Nephron (organoid): ENCODE results near the gene ANAPC16.

Source experiments
- H3K27ac Mint-ChIP-seq, 3 experiments: 2 replicates each; pipeline ENCODE4 v1.8.0; 2020; ENCODE audit warnings: mixed read lengths in 3 of 3, mild to moderate bottlenecking in 2 of 3, moderate library complexity in 1 of 3
- H3K27me3 Mint-ChIP-seq: 2 replicates; pipeline ENCODE4 v1.8.0; 2021; ENCODE audit warnings: low read depth, mild to moderate bottlenecking, moderate library complexity, mixed read lengths
- H3K36me3 Mint-ChIP-seq: 2 replicates; pipeline ENCODE4 v1.8.0; 2020; ENCODE audit warnings: low read depth, mixed read lengths
- H3K4me1 Mint-ChIP-seq: 2 replicates; pipeline ENCODE4 v1.8.0; 2020; ENCODE audit warnings: mixed read lengths
- H3K4me3 Mint-ChIP-seq, 3 experiments: 2 replicates each; pipeline ENCODE4 v1.8.0; 2020; ENCODE audit warnings: mild to moderate bottlenecking in 3 of 3, mixed read lengths in 3 of 3, moderate library complexity in 2 of 3
- H3K9me3 Mint-ChIP-seq: 2 replicates; pipeline ENCODE4 v1.8.0; 2020; ENCODE audit warnings: mixed read lengths
- TF ChIP-seq, protein P1 (sequence below), 3 experiments: fragments of 200-600 bp; sonication (generic); IDR thresholded peaks; one replicate each; pipeline ENCODE4 v1.5.0; 2021; ENCODE audit warnings: antibody characterized with exemption in 3 of 3; ENCODE audit not compliant: unreplicated experiment in 3 of 3

Gene ANAPC16

DNA sequence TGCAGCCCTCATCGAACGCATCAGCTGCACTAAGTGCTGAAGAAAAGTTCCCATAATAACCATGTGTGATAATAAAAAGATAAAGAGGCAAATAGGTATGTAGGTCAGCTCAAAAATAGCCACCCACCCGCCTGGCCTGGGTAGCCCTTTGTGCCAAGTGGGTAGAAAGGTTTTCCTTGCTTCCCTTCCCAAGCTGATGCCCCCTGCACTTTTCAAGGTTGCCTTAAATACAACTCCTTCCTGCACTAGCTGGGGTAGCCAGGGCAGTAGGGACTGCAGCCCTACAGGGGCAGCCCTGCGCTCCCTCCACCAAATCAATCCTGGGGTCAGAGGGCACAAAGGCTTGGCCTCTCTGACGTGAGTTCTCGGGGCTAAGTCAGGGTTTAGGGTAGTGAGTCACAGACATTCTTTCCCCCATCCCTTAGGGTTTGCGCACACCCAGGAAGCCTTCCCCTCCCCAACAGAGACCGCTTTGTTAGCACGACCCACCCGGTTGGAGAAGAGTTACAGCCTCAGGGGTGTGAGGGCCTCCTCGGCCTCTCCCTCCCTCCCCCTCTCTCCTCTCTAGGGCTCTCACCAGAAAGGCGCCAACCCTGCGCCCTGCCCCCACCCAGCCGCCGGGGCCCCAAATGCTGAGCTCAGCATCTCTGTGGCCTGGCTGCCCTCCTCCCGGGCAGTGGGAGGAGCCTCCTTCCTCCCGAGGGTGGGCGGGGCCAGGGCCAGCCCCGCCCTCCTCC is 44.6 kb downstream of the ANAPC16 start:
- H3K27ac Mint-ChIP-seq: peak overlapping the region; percentile 99 to 100 (median 100)
- TF ChIP-seq, protein P1, sequence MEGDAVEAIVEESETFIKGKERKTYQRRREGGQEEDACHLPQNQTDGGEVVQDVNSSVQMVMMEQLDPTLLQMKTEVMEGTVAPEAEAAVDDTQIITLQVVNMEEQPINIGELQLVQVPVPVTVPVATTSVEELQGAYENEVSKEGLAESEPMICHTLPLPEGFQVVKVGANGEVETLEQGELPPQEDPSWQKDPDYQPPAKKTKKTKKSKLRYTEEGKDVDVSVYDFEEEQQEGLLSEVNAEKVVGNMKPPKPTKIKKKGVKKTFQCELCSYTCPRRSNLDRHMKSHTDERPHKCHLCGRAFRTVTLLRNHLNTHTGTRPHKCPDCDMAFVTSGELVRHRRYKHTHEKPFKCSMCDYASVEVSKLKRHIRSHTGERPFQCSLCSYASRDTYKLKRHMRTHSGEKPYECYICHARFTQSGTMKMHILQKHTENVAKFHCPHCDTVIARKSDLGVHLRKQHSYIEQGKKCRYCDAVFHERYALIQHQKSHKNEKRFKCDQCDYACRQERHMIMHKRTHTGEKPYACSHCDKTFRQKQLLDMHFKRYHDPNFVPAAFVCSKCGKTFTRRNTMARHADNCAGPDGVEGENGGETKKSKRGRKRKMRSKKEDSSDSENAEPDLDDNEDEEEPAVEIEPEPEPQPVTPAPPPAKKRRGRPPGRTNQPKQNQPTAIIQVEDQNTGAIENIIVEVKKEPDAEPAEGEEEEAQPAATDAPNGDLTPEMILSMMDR (IDR thresholded peaks at IDR 0.05; ENCODE audit: unreplicated experiment in 3 of 3): no peak

DNA sequence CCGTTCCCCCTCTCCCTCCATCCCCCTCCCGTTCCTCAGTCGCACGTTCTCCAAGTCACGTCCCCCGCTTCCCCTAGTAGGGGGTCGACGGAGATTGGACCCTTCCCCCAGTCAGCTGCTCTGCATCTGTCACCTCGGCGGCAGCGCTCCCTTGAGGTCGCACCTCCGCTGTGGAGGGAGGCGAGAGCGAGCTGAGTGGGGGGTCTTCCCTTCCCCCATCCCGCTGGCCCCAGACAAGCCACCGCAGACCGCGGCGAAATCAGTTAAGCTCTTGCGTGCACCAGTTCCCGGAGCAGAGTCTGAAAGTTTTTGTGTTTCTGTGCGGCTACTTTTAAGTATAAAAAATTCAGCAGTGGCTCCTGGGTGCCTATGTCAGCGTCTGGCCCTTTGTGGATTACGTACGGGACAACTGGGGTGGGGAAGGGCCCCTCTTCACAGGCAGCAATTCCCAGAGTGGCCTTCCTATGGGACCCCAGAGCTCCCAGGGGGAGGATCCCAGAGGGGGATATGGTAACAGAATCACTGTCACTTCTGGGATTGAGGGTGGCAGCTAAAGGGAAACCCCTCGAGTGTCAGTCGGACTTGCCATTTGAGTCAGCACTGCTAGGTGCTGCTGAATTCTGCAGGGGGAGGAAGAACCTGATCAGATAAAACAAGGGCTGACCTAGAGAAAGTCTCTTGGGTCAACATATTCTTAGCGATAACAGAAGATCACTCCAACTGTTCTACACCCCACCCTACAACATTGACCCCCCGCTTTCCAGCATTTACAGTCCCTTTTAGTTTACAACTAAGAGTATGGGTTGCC is 45.4 kb downstream of the ANAPC16 start:
- Mint-ChIP-seq H3K36me3 (no peaks in the 10 kb centered on the region), H3K4me1 (peaks cover 64% of the 10 kb centered on the region), H3K9me3 (no peaks in the 10 kb centered on the region), H3K27ac (peak overlapping the region; percentile 99 to 100 (median 100)), H3K4me3 (peak overlapping the region; percentile 74 to 81 (median 79)), H3K27me3 (peaks cover 3% of the 10 kb centered on the region)
- TF ChIP-seq, protein P1 (IDR thresholded peaks at IDR 0.05; ENCODE audit: unreplicated experiment in 3 of 3): no peak

More for the DNA sequence above, 44.6 kb downstream of the ANAPC16 start:
- H3K4me1 Mint-ChIP-seq: peaks cover 66% of the 10 kb centered on the region
- peaks cover 3% of the 10 kb centered on the region for H3K27me3 Mint-ChIP-seq
- no peaks in the 10 kb centered on the region for H3K9me3 Mint-ChIP-seq
- peak overlapping the region; percentile 74 to 81 (median 75) for H3K4me3 Mint-ChIP-seq
- H3K36me3 Mint-ChIP-seq: no peaks in the 10 kb centered on the region

DNA sequence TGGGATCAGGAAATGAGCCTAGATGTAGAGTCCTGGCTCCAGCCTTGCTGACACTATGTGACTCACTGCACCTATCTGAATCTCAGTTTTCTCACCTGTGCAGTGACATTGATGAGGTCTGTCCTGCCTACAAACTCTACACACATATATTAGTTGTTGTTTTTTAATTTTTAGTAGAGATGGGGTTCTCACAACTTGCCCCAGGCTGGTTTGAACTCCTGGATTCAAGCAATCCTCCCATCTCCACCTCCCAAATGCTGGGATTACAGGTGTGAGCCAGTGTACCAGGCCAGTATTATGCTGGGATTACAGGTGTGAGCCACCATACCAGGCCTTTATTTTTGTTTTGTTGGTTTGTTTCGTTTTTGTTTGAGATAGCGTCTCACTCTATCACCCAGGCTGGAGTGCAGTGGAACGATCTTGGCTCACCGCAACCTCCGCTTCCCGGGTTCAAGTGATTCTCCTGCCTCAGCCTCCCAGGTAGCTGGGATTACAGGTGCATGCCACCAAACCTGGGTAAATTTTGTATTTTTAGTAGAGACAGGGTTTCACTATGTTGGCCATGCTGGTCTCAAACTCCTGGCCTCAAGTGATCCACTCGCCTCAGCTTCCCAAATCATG is 46.1 kb downstream of the ANAPC16 start:
- peaks cover 59% of the 10 kb centered on the region for H3K4me1 Mint-ChIP-seq
- TF ChIP-seq, protein P1 (IDR thresholded peaks at IDR 0.05; ENCODE audit: unreplicated experiment in 3 of 3): no peak
- H3K9me3 Mint-ChIP-seq: no peaks in the 10 kb centered on the region
- no peaks in the 10 kb centered on the region for H3K36me3 Mint-ChIP-seq
- peaks cover 3% of the 10 kb centered on the region for H3K27me3 Mint-ChIP-seq
- H3K27ac Mint-ChIP-seq: peak overlapping the region; percentile 99 to 100 (median 100)
- H3K4me3 Mint-ChIP-seq: peak overlapping the region; percentile 74 to 81 (median 79)

DNA sequence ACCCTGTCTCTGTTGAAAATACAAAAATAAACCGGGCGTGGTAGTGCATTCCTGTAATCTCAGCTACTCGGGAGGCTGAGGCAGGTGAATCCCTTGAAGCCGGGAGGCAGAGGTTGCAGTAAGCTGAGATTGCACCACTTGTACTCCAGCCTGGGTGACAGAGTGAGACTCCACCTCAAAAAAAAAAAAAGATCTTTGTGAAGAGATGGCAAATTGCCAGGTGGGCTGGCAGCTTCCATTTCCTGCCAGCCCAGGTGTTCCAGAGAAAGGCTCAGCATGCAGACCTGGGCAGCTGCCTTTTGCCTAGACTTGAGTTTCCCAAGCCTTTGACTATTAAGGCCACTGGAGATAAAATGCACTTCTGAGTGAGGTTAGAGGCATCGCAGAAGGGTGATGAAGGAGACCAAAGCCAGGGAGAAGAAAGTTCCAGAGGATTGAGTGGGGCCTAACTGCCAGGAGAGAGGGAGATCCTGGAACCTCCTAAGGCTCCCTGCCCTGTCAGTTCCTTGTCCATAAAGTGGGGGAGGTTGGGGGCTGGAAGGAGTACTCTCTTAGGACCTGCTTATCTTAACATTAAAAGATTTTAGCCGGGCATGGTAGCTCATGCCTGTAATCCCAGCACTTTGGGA is 47.9 kb downstream of the ANAPC16 start:
- Mint-ChIP-seq H3K4me1 (peaks cover 54% of the 10 kb centered on the region), H3K9me3 (no peaks in the 10 kb centered on the region), H3K27me3 (no peaks in the 10 kb centered on the region), H3K27ac (peak overlapping the region; percentile 84 to 98 (median 93)), H3K4me3 (no peak overlapping the region), H3K36me3 (no peaks in the 10 kb centered on the region)
- TF ChIP-seq, protein P1 (IDR thresholded peaks at IDR 0.05; ENCODE audit: unreplicated experiment in 3 of 3): no peak

DNA sequence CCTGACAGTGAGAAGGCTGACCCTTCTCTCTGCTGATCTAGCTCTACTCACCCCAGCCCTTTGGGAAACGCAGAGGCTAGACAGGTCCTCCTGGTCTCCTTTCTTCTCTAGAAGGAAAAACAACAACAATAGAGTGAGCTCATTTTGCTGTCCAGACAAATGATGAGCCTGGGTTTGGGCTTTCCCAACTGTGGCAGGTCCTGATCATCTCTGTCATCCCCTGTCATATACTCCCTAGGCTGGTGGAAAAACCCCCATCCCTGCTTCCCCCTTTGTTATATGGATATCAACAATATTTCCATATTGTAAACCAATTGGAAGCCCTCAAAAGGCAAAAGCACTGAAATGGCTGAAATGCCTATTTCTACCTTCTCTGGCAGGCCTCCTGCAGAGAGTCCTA is 48.7 kb downstream of the ANAPC16 start:
- H3K27me3 Mint-ChIP-seq: no peaks in the 10 kb centered on the region
- TF ChIP-seq, protein P1 (IDR thresholded peaks at IDR 0.05; ENCODE audit: unreplicated experiment in 3 of 3): no peak
- H3K27ac Mint-ChIP-seq: peak overlapping the region; percentile 88 to 98 (median 93)
- no peaks in the 10 kb centered on the region for H3K36me3 Mint-ChIP-seq
- no peak overlapping the region for H3K4me3 Mint-ChIP-seq
- H3K4me1 Mint-ChIP-seq: peaks cover 46% of the 10 kb centered on the region
- no peaks in the 10 kb centered on the region for H3K9me3 Mint-ChIP-seq
